Stimulated activated CD4-positive, alpha-beta T cell treated with anti-CD3 and anti-CD28 coated beads, Interleukin-15, amount 100 ng/mL, for 24 hours (primary cell): ENCODE measurements around the gene PRSS57.
"Not testable (repeated sequence)": the region's sequence is repeated elsewhere in the genome, so short reads cannot be mapped to it uniquely, and the experiment has no call there.

Experiments
- DNase-seq: peaks from one replicate; pipeline ENCODE4 v3.0.0-alpha.2; 2020

Gene PRSS57

DNA sequence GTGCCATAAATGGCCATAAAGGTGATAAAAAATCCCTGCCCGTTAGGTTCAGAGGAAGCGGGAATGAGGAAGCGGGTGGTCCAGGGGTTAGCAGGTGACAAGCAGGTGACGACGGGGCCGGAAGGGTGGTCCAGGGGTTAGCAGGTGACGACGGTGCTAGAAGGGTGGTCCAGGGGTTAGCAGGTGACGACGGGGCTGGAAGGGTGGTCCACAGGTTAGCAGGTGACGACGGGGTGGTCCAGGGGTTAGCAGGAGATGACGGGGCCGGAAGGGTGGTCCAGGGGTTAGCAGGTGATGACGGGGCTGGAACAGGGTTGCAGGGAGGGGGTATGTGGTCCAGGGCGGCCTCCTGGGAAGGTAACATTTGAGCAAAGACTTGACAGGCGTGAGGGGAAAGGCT lies 6.3 kb downstream of the PRSS57 start:
- no peak for DNase-seq

- no peak for DNase-seq
Observed at GRCh38 chr19:688214-688613, 7.0 kb downstream of the PRSS57 start.

- no peak for DNase-seq
Observed at GRCh38 chr19:687569-688166, 7.6 kb downstream of the PRSS57 start.

GRCh38 chr19:686589-687297 lies 8.5 kb downstream of the PRSS57 start:
- no peak for DNase-seq

DNA sequence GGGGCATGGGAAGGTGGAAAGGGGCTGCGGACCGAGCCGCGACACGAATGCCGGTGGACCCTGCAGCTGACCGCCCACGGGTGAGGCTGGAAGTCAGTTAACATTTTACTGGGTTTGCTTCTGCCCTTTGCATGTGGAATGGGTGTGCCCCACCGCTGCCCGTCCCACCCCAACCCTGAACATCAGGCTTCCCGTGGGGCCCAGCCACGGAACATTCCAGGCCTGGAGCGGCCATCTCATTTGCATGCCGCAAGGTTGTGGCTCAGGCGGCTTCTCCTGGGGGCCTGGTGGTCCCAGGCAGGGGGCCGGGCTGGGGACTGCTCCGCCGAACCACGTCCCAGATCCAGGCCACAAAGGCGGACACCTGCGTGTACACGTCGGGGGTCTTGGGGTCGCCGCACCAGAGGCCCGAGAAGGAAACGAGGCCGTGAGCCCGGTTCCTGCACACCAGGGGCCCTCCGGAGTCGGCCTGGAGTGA lies 9.8 kb downstream of the PRSS57 start:
- no peak for DNase-seq

- DNase-seq = no peak
Observed at GRCh38 chr19:682678-683320, 12.5 kb downstream of the PRSS57 start.

DNA sequence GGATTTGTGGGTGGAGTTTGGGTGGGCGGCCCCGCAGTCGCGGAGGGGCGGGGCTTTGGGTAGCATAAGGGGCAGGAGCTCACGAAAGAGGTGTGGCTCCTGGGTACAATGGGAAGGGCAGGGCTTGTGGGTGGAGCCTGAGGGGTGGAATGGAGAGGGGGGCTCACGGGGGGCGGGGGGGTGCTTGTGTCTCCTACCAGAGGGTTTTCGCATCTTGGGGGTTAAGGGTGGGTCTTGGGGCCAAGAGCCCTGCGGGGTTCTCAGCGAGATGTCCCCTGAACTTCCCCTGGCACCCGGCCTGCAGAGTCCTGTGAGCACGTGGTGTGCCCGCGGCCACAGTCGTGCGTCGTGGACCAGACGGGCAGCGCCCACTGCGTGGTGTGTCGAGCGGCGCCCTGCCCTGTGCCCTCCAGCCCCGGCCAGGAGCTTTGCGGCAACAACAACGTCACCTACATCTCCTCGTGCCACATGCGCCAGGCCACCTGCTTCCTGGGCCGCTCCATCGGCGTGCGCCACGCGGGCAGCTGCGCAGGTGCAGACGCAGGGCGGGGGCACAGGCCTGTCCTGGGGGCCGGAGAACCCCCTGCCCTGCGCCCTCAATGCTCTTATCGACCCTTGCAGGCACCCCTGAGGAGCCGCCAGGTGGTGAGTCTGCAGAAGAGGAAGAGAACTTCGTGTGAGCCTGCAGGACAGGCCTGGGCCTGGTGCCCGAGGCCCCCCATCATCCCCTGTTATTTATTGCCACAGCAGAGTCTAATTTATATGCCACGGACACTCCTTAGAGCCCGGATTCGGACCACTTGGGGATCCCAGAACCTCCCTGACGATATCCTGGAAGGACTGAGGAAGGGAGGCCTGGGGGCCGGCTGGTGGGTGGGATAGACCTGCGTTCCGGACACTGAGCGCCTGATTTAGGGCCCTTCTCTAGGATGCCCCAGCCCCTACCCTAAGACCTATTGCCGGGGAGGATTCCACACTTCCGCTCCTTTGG lies 13.9 kb downstream of the PRSS57 start:
- DNase-seq = peak; percentile 94

DNA sequence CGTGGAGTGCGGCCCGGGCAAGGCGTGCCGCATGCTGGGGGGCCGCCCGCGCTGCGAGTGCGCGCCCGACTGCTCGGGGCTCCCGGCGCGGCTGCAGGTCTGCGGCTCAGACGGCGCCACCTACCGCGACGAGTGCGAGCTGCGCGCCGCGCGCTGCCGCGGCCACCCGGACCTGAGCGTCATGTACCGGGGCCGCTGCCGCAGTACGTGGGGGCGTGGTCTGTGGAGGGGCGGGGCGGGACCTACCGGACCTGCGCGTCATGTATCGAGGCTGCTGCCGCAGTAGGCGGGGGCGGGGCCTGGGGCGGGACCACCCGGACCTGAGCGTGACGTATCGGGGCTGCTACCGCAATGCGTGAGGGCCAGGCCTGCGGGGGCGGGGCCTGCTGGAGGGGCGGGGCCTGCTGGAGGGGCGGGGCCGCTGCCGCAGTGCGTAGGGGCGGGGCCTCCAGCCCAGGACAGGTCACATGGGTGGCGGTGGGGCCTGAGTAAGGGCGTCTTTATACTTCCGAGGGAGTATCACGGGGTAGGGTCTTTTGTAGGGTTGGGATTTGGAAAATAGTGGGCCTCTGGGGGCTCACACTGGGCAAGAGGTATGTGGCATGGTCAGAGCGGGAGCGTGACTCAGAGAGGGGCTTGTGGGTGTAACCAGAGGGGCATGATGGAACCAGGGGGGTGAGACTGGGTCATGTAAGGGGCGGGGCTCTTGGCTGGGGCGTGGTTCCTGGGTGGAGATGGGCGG lies 14.8 kb downstream of the PRSS57 start:
- peak; percentile 100 for DNase-seq

- peak; percentile 68 for DNase-seq
Observed at GRCh38 chr19:679418-680286, 15.6 kb downstream of the PRSS57 start.

DNA sequence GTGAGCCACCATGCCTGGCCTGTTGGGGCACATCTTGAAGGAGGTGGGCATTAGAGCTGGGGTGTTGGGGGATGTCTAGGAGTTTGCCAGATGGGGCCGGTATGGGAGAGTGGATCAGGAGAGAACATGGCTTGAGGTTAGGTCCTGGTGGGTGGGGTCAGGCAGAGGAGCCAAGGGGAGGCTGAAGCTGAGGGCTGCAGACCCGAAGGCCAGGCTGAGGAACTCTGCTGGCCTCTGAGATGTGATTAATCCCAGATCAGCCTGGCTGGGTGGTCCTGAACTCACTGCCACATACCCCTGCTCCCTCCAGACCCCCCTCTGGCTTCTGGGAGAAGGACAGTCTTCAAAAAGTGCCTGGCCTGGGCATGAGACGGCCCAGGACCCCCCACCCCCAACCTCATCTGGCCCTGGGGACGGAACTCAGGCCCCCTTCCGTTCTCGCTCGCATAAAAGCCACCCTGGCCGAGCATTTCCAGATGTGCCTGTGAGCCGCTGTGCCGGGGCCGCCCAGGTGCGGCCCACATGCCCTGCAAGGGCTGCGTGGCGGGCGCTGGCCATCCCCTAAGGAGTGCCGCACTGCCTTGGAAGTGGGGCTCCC lies 16.4 kb downstream of the PRSS57 start:
- no peak for DNase-seq

GRCh38 chr19:677601-678436 lies 17.4 kb downstream of the PRSS57 start:
- DNase-seq = no peak

- DNase-seq = no peak
Observed at GRCh38 chr19:677201-677600, 18.1 kb downstream of the PRSS57 start.

DNA sequence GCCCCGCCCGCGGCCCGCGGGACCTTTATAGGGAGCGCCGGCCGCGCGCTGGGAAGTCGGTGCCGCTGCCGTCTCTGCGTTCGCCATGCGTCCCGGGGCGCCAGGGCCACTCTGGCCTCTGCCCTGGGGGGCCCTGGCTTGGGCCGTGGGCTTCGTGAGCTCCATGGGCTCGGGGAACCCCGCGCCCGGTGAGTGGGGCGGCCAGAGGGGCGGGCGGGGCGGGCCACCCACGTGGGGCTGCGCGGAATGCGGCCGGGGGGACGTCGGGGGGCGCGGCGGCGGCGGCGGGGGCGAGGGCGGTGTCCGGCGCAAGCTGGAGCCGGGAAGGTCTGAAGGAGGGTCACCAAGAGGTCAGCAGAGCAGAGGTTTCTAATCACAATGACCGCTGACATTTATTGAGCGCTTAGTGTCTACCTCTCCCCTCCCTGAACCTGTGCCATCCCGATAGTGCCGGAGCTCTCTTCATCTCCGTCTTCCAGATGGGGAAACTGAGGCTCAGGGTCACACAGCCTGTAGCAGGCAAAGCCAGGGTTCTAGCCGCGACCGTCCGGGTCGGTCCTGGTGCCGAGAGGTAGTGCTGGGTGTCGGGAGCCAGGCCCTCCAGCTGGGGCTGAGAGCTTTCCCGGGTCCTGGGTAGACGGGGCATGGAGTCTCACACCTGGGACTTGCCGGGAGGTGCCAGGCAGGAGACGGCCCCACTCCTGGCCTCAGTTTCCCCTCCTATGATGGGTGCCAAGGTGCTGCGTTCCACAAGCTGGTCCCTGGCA lies 18.7 kb downstream of the PRSS57 start, which contains the start of gene FSTL3:
TSS of gene FSTL3 (plus strand) at position 54 of the 767 bp plus-strand sequence. CDS start at position 86, 32 bp downstream.
- DNase-seq = no peak

GRCh38 chr19:676007-676338 lies 19.3 kb downstream of the PRSS57 start:
- no peak for DNase-seq

DNA sequence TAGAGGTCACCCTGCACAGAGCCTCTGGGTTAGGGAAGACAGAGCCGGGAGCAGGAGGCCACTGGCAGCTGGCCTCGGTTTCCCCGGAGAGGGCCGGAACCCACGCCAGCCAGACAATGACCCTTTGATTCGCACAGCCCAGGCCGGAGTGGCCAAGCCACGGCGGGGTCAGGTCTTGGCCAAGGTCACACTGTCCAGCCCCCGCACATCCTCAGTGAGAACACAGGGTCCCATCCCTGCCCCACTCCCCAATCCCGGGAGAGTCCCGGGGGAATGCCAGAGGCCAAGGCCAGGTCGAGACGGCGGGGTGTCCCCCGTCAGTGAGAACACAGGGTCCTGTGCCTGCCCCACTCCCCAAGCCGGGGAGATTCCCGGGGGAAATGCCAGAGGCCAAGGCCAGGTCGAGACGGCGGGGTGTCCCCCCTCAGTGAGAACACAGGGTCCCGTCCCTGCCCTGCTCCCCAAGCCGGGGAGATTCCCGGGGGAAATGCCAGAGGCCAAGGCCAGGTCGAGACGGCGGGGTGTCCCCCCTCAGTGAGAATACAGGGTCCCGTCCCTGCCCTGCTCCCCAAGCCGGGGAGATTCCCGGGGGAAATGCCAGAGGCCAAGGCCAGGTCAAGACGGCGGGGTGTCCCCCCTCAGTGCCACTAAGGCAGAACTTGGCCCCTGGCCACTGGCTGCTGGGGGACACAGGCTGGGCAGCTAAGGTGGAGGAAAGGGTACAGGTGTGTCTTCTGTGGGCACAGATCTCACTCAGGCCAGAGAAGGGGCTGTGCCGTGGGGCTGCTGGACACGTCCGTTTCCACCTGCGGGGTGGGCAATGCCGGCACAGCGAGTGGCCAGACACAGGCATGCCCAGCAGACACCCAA lies 20.7 kb downstream of the PRSS57 start:
- DNase-seq = no peak

DNA sequence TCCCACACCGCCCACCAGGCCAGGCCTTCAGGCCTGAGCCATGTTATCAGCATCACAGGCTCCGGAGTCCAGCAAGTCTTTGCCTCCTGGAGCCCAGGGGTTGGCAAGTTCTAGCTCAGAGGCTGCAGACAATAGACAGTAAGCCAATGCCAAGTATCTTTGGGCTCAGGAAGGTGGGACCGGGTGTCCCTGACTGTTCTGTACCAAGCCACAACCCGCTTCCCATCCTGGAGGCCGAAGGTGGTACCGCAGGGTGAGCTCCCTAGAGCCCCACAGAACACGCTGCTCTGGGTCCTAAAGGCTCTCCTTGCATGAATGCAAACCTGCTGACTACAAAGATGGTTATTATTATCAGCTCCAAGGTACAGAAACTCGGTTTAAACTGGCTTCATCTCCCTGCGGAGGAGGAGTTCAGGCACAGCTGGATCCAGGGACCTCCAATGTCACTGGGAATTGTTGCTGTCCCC lies 24.6 kb downstream of the PRSS57 start:
- no peak for DNase-seq

DNA sequence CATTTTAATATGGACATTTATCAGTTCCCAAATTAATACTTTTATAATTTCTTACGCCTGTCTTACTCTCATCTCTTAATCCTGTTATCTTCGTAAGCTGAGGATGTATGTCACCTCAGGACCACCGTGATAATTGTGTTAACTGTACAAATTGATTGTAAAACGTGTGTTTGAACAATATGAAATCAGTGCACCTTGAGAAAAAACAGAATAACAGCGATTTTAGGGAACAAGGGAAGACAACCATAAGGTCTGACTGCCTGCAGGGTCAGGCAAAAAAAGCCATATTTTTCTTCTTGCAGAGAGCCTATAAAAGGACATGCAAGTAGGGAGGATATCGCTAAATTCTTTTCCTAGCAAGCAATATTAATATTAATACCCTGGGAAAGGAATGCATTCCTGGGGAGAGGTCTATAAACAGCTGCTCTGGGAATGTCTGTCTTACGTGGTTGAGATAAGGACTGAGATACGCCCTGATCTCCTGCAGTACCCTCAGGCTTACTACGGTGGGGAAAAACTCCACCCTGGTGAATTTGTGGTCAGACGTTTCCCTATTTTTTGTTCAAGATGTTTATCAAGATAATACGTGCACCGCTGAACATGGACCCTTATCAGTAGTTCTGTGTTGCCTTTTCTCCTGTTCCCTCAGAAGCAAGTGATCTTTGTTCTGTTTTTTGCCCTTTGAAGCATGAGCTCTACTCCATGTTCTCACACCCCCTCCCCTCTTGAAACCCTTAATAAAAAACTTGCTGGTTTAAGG lies 26.4 kb downstream of the PRSS57 start:
- not testable (repeated sequence) for DNase-seq
